Heart left ventricle (tissue), 16 donors: ENCODE data around the gene RASD2. TPM values are rescaled to one million over a fixed set of nuclear protein-coding genes. Genes with fewer than 3 reads are reported as not detected.

Source experiments
- ATAC-seq, 4 donors: fragments of 200-7000 bp; cut with Tn5 transposase; one replicate each; pipeline ENCODE4 v1.9.1; 2020 to 2022; ENCODE audit warnings: moderate library complexity in 4 of 4, mild to moderate bottlenecking in 3 of 4, moderate number of reproducible peaks in 1 of 4
- DNase-seq, 5 donors: peaks; one replicate each; pipeline ENCODE4 v3.0.0-alpha.2; 2020
- H3K27ac ChIP-seq, 12 donors: fragments of 200-600 bp; sonication (generic) in 4 of 12; one replicate each; pipeline versions ENCODE4 v1.5.0 to v1.8.0; 2016 to 2022; ENCODE audit warnings: mild to moderate bottlenecking in 2 of 12
- H3K27me3 ChIP-seq, 9 donors: fragments of 200-600 bp; sonication (generic) in 2 of 9; one replicate each; pipeline versions ENCODE4 v1.5.1 to v1.8.0; 2016 to 2022; ENCODE audit warnings: mild to moderate bottlenecking in 3 of 9
- H3K36me3 ChIP-seq, 9 donors: fragments of 200-600 bp; sonication (generic) in 2 of 9; one replicate each; pipeline versions ENCODE4 v1.5.0 to v1.8.0; 2018 to 2022; ENCODE audit warnings: mild to moderate bottlenecking in 2 of 9
- H3K4me1 ChIP-seq, 12 donors: fragments of 200-600 bp; sonication (generic) in 4 of 12; one replicate each; pipeline versions ENCODE4 v1.5.0 to v1.8.0; 2016 to 2022; ENCODE audit warnings: mild to moderate bottlenecking in 3 of 12
- H3K4me3 ChIP-seq, 12 donors: fragments of 200-600 bp; sonication (generic) in 4 of 12; one replicate each; pipeline versions ENCODE4 v1.5.0 to v1.8.0; 2017 to 2022; ENCODE audit warnings: mild to moderate bottlenecking in 9 of 12, moderate library complexity in 4 of 12
- H3K9me3 ChIP-seq, 12 donors: fragments of 200-600 bp; sonication (generic) in 4 of 12; one replicate each; pipeline versions ENCODE4 v1.5.0 to v1.8.0; 2016 to 2022; ENCODE audit warnings: mild to moderate bottlenecking in 1 of 12
- POLR2A ChIP-seq, 2 donors: fragments of 450-650 bp; IDR thresholded peaks; one replicate each; pipeline ENCODE4 v1.6.1; 2017; ENCODE audit warnings: antibody characterized with exemption in 2 of 2, mild to moderate bottlenecking in 2 of 2, moderate library complexity in 2 of 2
- WGBS, 4 donors: extraction: QIAGEN DNeasy Blood & Tissue Kit in 2 of 4; methylation state at CpG; one replicate each; pipeline versions ENCODE4 v1.1.5 to v1.1.7; 2013 to 2018; 5-methylcytosine and 5-hydroxymethylcytosine counted together
- intact Hi-C, 10 donors: fragments of 100-400 bp; cut with DNase I; formaldehyde crosslinking; loops; one replicate each; pipeline versions ENCODE4 v1.11.1 to v1.14.2; 2022
- polyA plus RNA-seq, 2 donors: library from polyadenylated mRNA; stranded (reverse); fragments of 200-250 nt; gene quantifications; one replicate each; pipeline ENCODE4 v1.2.3, GENCODE V29; 2013
- total RNA-seq, 9 donors: library from RNA; depleted of rRNA in 2 of 9; stranded (reverse); fragments of >200 nt in 2 of 9; fragmentation: NEBNext Ultra II Directional in 3 of 9; extraction: Animal tissue kit (Norgen Biotek cat#: 25700) in 3 of 9; gene quantifications; one replicate each; pipeline versions ENCODE4 v1.1.0 to v1.2.4, GENCODE V29; 2016 to 2023
- TF ChIP-seq, protein P1 (sequence below), 12 donors: fragments of 200-600 bp; sonication (generic) in 4 of 12; IDR thresholded peaks; one replicate each; pipeline versions ENCODE4 v1.5.0 to v1.8.0; 2018 to 2022; ENCODE audit warnings: antibody characterized with exemption in 12 of 12, mild to moderate bottlenecking in 5 of 12
- donor health status: ischemic (EF 13 %, LVEDD 7.1; RV severe dilation, severe dysfunction).
- donor health status: healthy with polysubstance abuse.
- donor health status: DM: no; HTN: yes; CAD: no.
- donor health status: DM: no; HTN: no; CAD: no.
- donor health status: ischemic (EF 25% LVEDD 6.9; RV normal size, moderate dysfunction).
- donor health status: ischemic (EF 25% LVEDD 5.7; RV mildly dilated, moderate dysfunction).
- donor health status: healthy.
- donor health status: DM: yes; HTN: yes; CAD: no.
- donor health status: ischemic (EF 35%, LVEDD 5.7; RV mildly dilated, moderate dysfunction).
- donor health status: nonischemic (EF 11% LVEDD 7.7; RV severe dilation, severe dysfunction).
- donor health status: DM: yes; HTN: yes; CAD: no.
- donor health status: PGD.
- donor health status: ischemic (EF 29% LVEDD 5.4; RV normal size, mild dysfunction).
- donor health status: nonischemic (EF 23%, LVEDD 6.1; RV moderate dilation, normal function).

Gene RASD2
- total and polyA plus RNA-seq, 11 donors, result 1.4 to 10.5 (median 5.0) TPM

DNA sequence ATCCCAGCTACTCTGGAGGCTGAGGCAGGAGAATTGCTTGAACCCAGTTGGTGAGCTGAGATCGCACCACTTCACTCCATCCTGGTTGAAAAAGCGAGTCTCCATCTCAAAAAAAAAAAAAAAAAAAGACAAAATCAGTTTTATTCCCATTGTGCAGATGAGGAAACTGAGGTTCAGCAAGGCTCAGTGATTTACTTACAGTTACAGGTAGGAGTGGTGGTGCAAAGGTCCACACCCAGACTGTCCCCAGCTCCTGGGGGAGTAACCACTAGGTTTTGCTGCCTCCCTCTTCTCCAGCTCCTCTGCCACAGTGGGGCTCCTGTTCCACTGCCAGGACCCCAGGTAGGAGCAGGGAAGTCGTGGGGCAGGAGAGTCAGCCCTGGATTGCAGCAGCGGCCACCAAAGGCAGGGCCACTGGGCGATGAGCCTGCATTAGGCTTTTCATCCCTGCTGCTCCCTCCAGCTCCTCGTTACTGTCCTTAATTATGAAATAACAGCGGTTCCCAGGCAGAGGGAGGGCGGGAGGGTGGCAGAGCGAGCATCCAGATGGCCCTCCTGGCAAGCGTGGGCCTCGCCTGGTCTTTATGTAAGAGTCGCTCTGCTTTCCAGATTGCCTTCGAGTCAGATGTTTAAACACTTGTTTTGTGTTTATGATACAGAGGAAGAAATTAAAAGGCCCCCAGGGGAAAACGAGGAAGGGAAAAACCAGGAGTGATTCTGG, 15.5 kb upstream of the RASD2 start:
- 36 to 55% (median 47%) methylated on average over 14 of the region's 14 CpGs for WGBS, 4 donors
- intact Hi-C loops, result loop anchor here in 1 of 10 donors (1.0 kb wide), 1 partner anchor 58 kb away; no protein-coding TSS in a partner anchor
- peaks cover 0 to 11% (median 0%) of the 10 kb centered on the region in 9 donors for H3K27me3 ChIP-seq
- peaks cover 0 to 10% (median 0%) of the 10 kb centered on the region in 12 donors for H3K4me1 ChIP-seq
- no peak overlapping the region for H3K4me3 ChIP-seq
- ATAC-seq, result peak; percentile 26 to 65 (median 37)
- TF ChIP-seq, protein P1, sequence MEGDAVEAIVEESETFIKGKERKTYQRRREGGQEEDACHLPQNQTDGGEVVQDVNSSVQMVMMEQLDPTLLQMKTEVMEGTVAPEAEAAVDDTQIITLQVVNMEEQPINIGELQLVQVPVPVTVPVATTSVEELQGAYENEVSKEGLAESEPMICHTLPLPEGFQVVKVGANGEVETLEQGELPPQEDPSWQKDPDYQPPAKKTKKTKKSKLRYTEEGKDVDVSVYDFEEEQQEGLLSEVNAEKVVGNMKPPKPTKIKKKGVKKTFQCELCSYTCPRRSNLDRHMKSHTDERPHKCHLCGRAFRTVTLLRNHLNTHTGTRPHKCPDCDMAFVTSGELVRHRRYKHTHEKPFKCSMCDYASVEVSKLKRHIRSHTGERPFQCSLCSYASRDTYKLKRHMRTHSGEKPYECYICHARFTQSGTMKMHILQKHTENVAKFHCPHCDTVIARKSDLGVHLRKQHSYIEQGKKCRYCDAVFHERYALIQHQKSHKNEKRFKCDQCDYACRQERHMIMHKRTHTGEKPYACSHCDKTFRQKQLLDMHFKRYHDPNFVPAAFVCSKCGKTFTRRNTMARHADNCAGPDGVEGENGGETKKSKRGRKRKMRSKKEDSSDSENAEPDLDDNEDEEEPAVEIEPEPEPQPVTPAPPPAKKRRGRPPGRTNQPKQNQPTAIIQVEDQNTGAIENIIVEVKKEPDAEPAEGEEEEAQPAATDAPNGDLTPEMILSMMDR (IDR thresholded peaks at IDR 0.05), result no peak
- TF ChIP-seq POLR2A (IDR thresholded peaks at IDR 0.05), result no peak
- H3K36me3 ChIP-seq, result no peaks in the 10 kb centered on the region
- H3K27ac ChIP-seq, result peak overlapping the region in 7 of 12 donors; percentile 10 to 72 (median 44)
- DNase-seq, result peak in 2 of 5 donors; percentile 33 to 69
- H3K9me3 ChIP-seq, result peaks cover 0 to 12% (median 2%) of the 10 kb centered on the region in 12 donors

DNA sequence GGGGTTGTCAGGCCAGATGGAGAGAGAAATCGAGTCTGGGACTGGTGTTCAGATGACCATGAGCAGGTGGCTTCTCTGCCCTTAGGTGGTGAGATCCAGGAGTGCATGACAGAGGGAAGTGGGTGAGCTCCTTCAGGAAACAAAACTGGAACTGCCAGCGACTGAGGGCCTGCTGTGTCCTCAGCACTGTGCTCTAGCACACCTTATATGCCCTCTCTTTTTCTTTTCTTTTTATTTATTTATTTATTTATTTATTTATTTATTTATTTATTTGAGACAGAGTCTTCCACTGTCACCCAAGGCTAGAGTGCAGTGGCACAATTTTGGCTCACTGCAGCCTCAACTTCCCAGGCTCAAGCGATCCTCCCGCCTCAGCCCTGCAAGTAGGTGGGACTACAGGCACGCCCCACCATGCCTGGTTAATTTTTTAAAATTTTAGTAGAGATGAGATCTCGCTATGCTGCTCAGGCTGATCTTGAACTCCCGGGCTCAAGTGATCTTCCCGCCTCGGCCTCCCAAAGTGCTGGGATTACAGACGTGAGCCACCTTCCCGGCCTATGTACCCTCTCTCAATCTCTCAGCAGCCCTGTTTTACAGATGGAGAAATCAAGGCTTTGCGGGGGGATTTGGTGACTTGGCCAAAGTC, 14.8 kb upstream of the RASD2 start:
- DNase-seq, result no peak

DNA sequence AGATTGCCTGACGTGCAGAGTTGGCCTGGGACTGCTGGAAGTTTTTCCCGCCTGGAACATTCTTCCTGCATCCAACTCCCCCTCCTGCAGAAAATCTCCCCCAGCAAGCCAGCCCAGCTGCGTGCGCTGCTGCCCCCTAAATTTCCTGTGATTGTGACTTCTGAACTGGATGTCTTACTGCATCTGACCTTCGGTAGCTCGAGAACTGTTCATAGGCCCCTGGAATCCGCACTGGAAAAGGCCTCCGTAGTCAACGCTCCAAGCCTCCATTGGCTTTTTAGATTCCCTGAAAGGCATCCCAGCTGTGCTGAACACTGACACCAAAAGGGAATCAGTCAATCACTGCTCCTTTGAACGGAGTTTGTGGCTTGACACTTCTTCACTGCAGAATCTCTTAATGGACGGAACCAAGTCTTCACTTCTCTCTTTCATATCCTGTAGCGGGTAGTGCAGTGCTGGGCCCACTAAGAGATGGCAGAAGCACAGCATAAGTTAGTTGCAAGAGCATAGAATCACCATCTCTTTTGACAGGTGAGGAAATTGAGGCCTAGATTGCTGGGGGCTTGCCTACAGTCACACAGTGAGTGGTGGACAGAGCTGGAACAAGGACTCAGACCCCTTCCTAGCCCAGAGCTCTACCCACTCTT, 14.2 kb upstream of the RASD2 start:
- peaks cover 0 to 12% (median 2%) of the 10 kb centered on the region in 12 donors for H3K9me3 ChIP-seq
- WGBS, 4 donors, result 65 to 86% (median 70%) methylated on average over 12 of the region's 12 CpGs
- peak in 1 of 4 donors; percentile 24 for ATAC-seq
- H3K27me3 ChIP-seq, result no peaks in the 10 kb centered on the region
- peaks cover 0 to 13% (median 0%) of the 10 kb centered on the region in 12 donors for H3K4me1 ChIP-seq
- no peak overlapping the region for H3K4me3 ChIP-seq
- peak in 1 of 5 donors; percentile 48 for DNase-seq
- H3K27ac ChIP-seq, result peak overlapping the region in 6 of 12 donors; percentile 3 to 72 (median 44)
- no peaks in the 10 kb centered on the region for H3K36me3 ChIP-seq
- intact Hi-C loops, result no loop called here
- TF ChIP-seq, protein P1 (IDR thresholded peaks at IDR 0.05), result no peak

More for the DNA sequence above, 14.8 kb upstream of the RASD2 start:
- 71 to 88% (median 79%) methylated on average over 12 of the region's 12 CpGs for WGBS, 4 donors
- peak overlapping the region in 7 of 12 donors; percentile 17 to 72 (median 44) for H3K27ac ChIP-seq
- intact Hi-C loops, result loop anchor here in 1 of 10 donors (1.0 kb wide), 1 partner anchor 59 kb away; no protein-coding TSS in a partner anchor
- H3K4me3 ChIP-seq, result no peak overlapping the region
- no peaks in the 10 kb centered on the region for H3K36me3 ChIP-seq
- H3K27me3 ChIP-seq, result peaks cover 0 to 4% (median 0%) of the 10 kb centered on the region in 9 donors
- peaks cover 0 to 13% (median 0%) of the 10 kb centered on the region in 12 donors for H3K4me1 ChIP-seq
- ATAC-seq, result peak in 1 of 4 donors; percentile 19
- peaks cover 0 to 12% (median 2%) of the 10 kb centered on the region in 12 donors for H3K9me3 ChIP-seq
- TF ChIP-seq POLR2A (IDR thresholded peaks at IDR 0.05), result no peak
- TF ChIP-seq, protein P1 (IDR thresholded peaks at IDR 0.05), result no peak
